Activated B cell treated with CpG ODN at 0.5 μM for 24 hours (primary cell): ENCODE data around the gene THBS4. TPM values are rescaled to one million over a fixed set of nuclear protein-coding genes. Genes with fewer than 3 reads are reported as not detected.

Experiments used
- ATAC-seq: fragments of 200-7000 bp; cut with Tn5 transposase; one replicate; pipeline ENCODE4 v1.10.0; 2021; ENCODE audit warnings: low read depth, mild to moderate bottlenecking, moderate library complexity
- CTCF ChIA-PET: fragments of 350-600 bp; sonication (Branson Sonifier 250); formaldehyde crosslinking; loops from one replicate; lab custom pipeline; 2021; ENCODE audit warnings: antibody characterized with exemption; lab: Charles Lee
- POLR2A ChIA-PET: fragments of 350-600 bp; sonication (Branson Sonifier 250); formaldehyde crosslinking; loops from one replicate; lab custom pipeline; 2021; ENCODE audit warnings: antibody characterized with exemption; lab: Charles Lee
- DNase-seq: peaks from one replicate; pipeline ENCODE4 v3.0.0; 2022
- H3K27ac Mint-ChIP-seq: one replicate; pipeline ENCODE4 v1.8.0; 2020; ENCODE audit warnings: mixed read lengths
- H3K27me3 Mint-ChIP-seq: one replicate; pipeline ENCODE4 v1.8.0; 2021; ENCODE audit warnings: mixed read lengths
- H3K36me3 Mint-ChIP-seq: one replicate; pipeline ENCODE4 v1.8.0; 2021; ENCODE audit warnings: low read depth, mixed read lengths
- H3K4me1 Mint-ChIP-seq: one replicate; pipeline ENCODE4 v1.8.0; 2021; ENCODE audit warnings: mixed read lengths
- H3K4me3 Mint-ChIP-seq: one replicate; pipeline ENCODE4 v1.8.0; 2020; ENCODE audit warnings: mild to moderate bottlenecking, mixed read lengths
- H3K9me3 Mint-ChIP-seq: one replicate; pipeline ENCODE4 v1.8.0; 2020; ENCODE audit warnings: mixed read lengths
- intact Hi-C: fragments of 100-400 bp; cut with micrococcal nuclease; formaldehyde crosslinking; loops from one replicate; pipeline ENCODE4 v1.15.1; 2024
- total RNA-seq: library from RNA; stranded (reverse); gene quantifications from 2 replicates; pipeline ENCODE4 v1.2.3, GENCODE V29; 2022
- TF ChIP-seq, protein P1 (sequence below): fragments of 200-600 bp; IDR thresholded peaks from one replicate; pipeline ENCODE4 v1.8.0; 2022; ENCODE audit warnings: antibody characterized with exemption, mild to moderate bottlenecking

The THBS4 gene
- total RNA-seq, 1 donor from 2014 or later = 0.20 TPM

- CTCF ChIA-PET = no interaction called here
- TF ChIP-seq, protein P1, sequence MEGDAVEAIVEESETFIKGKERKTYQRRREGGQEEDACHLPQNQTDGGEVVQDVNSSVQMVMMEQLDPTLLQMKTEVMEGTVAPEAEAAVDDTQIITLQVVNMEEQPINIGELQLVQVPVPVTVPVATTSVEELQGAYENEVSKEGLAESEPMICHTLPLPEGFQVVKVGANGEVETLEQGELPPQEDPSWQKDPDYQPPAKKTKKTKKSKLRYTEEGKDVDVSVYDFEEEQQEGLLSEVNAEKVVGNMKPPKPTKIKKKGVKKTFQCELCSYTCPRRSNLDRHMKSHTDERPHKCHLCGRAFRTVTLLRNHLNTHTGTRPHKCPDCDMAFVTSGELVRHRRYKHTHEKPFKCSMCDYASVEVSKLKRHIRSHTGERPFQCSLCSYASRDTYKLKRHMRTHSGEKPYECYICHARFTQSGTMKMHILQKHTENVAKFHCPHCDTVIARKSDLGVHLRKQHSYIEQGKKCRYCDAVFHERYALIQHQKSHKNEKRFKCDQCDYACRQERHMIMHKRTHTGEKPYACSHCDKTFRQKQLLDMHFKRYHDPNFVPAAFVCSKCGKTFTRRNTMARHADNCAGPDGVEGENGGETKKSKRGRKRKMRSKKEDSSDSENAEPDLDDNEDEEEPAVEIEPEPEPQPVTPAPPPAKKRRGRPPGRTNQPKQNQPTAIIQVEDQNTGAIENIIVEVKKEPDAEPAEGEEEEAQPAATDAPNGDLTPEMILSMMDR = no peak
- DNase-seq = no peak
Measured at GRCh38 chr5:80025069-80025468, 10.1 kb upstream of the THBS4 start.

GRCh38 chr5:80026841-80027240 lies 8.3 kb upstream of the THBS4 start:
- CTCF ChIA-PET = no interaction called here
- no peaks in the 10 kb centered on the region for H3K9me3 Mint-ChIP-seq
- TF ChIP-seq, protein P1 = no peak
- DNase-seq (no peak), ATAC-seq (no peak)
- H3K36me3 Mint-ChIP-seq = no peaks in the 10 kb centered on the region
- no peak overlapping the region for H3K27ac Mint-ChIP-seq
- POLR2A ChIA-PET = no interaction called here
- H3K4me1 Mint-ChIP-seq = no peaks in the 10 kb centered on the region
- intact Hi-C loops = no loop called here
- no peak overlapping the region for H3K4me3 Mint-ChIP-seq
- peaks cover 21% of the 10 kb centered on the region for H3K27me3 Mint-ChIP-seq

More at GRCh38 chr5:80025069-80025468, 10.1 kb upstream of the THBS4 start:
- no peaks in the 10 kb centered on the region for H3K36me3 Mint-ChIP-seq
- H3K4me3 Mint-ChIP-seq = no peak overlapping the region
- POLR2A ChIA-PET = no interaction called here
- peaks cover 19% of the 10 kb centered on the region for H3K27me3 Mint-ChIP-seq
- no peak for ATAC-seq
- H3K4me1 Mint-ChIP-seq = no peaks in the 10 kb centered on the region
- intact Hi-C loops = no loop called here
- H3K9me3 Mint-ChIP-seq = no peaks in the 10 kb centered on the region
- H3K27ac Mint-ChIP-seq = no peak overlapping the region

GRCh38 chr5:80031109-80031508 lies 4.0 kb upstream of the THBS4 start:
- TF ChIP-seq, protein P1 = no peak
- no peak overlapping the region for H3K27ac Mint-ChIP-seq
- POLR2A ChIA-PET = no interaction called here

DNA sequence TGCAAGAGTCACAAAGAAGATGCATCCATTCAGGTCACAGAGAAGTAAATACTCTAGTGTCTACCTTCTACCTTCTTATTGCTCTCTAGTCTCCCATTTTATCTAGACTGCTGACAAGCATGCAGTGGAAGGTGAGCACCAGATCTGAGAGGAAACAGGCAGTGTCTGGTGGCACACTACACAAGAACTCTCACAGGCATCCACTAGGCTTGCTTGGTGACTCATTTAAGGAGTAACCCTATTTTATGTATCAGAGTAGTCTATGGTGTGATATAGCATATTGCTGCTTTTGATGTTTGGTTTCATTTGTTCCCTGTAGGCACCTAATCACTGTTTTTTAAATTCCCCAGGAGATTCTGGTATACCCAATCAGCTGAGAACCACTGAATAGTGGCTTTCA lies 1.6 kb upstream of the THBS4 start:
- Mint-ChIP-seq H3K27me3 (peaks cover 52% of the 10 kb centered on the region), H3K36me3 (no peaks in the 10 kb centered on the region), H3K9me3 (no peaks in the 10 kb centered on the region), H3K4me1 (peaks cover 4% of the 10 kb centered on the region), H3K27ac (no peak overlapping the region), H3K4me3 (no peak overlapping the region)
- intact Hi-C loops = no loop called here
- DNase-seq (no peak), ATAC-seq (no peak)
- ChIA-PET CTCF (no interaction called here), POLR2A (no interaction called here)
- TF ChIP-seq, protein P1 = no peak

More at GRCh38 chr5:80031109-80031508, 4.0 kb upstream of the THBS4 start:
- Mint-ChIP-seq H3K36me3 (no peaks in the 10 kb centered on the region), H3K4me1 (peaks cover 4% of the 10 kb centered on the region), H3K4me3 (no peak overlapping the region), H3K9me3 (no peaks in the 10 kb centered on the region), H3K27me3 (peaks cover 49% of the 10 kb centered on the region)
- no peak for DNase-seq
- intact Hi-C loops = no loop called here
- CTCF ChIA-PET = no interaction called here
- no peak for ATAC-seq

GRCh38 chr5:80034559-80034958 lies 589 bp upstream of the THBS4 start:
- POLR2A ChIA-PET = no interaction called here
- Mint-ChIP-seq H3K4me1 (peaks cover 4% of the 10 kb centered on the region), H3K9me3 (no peaks in the 10 kb centered on the region), H3K27me3 (peaks cover 46% of the 10 kb centered on the region), H3K4me3 (peak overlapping the region; percentile 25), H3K27ac (no peak overlapping the region), H3K36me3 (no peaks in the 10 kb centered on the region)
- TF ChIP-seq, protein P1 = no peak
- intact Hi-C loops = no loop called here
- CTCF ChIA-PET = no interaction called here
- no peak for ATAC-seq
- no peak for DNase-seq
